ENCODE results near the gene HSPB6.

Gene HSPB6, protein sequence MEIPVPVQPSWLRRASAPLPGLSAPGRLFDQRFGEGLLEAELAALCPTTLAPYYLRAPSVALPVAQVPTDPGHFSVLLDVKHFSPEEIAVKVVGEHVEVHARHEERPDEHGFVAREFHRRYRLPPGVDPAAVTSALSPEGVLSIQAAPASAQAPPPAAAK

DNA sequence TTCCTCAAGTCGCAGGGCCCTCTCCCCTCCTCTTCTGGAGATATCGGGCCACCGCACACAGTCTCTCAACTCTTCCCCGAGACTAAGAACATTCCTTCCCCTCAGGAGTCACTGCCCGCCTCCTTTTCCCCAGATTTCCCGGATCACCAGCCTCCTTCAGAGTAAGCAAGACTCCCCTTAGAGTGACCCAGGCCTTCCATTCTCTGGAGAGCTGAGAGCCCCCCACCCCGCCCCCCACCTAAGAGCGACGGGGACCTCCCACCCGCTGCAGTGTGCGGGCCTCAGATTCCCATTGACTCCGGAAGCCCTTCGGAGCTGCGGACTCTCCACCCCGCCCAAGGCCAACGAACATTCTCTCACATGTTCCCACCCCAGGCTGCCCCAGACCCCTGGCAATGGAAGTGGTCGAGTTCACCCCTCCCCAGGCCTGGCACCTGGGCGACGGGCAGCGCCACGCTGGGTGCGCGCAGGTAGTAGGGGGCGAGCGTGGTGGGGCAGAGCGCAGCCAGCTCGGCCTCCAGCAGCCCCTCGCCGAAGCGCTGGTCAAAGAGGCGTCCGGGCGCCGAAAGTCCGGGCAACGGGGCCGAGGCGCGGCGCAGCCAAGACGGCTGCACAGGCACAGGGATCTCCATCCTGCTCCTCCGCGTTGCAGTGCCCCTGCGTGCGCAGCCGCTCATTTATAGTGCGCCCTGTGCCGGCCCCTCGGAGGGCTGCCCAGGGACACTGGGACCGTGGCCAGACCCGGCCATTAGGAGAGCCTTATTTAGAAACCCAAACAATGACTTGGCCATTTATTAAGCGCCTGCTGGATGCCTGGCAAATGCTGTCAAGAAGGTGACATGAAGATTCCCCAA is at the start of gene HSPB6:
Gene HSPB6 (minus strand): TSS at position 653 of the 854 bp plus-strand sequence. CDS start 21 bp downstream, at position 632.
- H3K27me3 ChIP-seq (ENCODE audit: low read depth, low read length) = no peaks in the 10 kb centered on the region
- peak within 1 kb of the TSS; percentile 81 for H3K4me2 ChIP-seq (ENCODE audit: low read length)
- peaks cover 13% of the 10 kb centered on the region for H3K4me1 ChIP-seq (ENCODE audit: low read length)
- TF ChIP-seq EZH2phosphoT487 (IDR thresholded peaks at IDR 0.05; ENCODE audit: low read depth) = no peak
- TF ChIP-seq, protein P1, sequence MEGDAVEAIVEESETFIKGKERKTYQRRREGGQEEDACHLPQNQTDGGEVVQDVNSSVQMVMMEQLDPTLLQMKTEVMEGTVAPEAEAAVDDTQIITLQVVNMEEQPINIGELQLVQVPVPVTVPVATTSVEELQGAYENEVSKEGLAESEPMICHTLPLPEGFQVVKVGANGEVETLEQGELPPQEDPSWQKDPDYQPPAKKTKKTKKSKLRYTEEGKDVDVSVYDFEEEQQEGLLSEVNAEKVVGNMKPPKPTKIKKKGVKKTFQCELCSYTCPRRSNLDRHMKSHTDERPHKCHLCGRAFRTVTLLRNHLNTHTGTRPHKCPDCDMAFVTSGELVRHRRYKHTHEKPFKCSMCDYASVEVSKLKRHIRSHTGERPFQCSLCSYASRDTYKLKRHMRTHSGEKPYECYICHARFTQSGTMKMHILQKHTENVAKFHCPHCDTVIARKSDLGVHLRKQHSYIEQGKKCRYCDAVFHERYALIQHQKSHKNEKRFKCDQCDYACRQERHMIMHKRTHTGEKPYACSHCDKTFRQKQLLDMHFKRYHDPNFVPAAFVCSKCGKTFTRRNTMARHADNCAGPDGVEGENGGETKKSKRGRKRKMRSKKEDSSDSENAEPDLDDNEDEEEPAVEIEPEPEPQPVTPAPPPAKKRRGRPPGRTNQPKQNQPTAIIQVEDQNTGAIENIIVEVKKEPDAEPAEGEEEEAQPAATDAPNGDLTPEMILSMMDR (IDR thresholded peaks at IDR 0.05; ENCODE audit: low read depth, low read length) = no peak
- peaks cover 3% of the 10 kb centered on the region for H4K20me1 ChIP-seq (ENCODE audit: insufficient read depth, low read length)
- H3K9ac ChIP-seq (ENCODE audit: low read length) = peak within 1 kb of the TSS; percentile 70
- peaks cover 18% of the 10 kb centered on the region for H3K79me2 ChIP-seq (ENCODE audit: low read length)
- peak within 1 kb of the TSS; percentile 79 for H3K4me3 ChIP-seq (ENCODE audit: low read length)
- H3K27ac ChIP-seq (ENCODE audit: low read length) = peak within 1 kb of the TSS; percentile 48
- H3K36me3 ChIP-seq (replicated peaks; ENCODE audit: low read depth, low read length) = peaks cover 12% of the 10 kb centered on the region
- no peak within 1 kb of the TSS for H2AFZ ChIP-seq (ENCODE audit: low read depth, low read length)
- no peaks in the 10 kb centered on the region for H3K9me3 ChIP-seq (ENCODE audit: insufficient read depth, low read length)

DNA sequence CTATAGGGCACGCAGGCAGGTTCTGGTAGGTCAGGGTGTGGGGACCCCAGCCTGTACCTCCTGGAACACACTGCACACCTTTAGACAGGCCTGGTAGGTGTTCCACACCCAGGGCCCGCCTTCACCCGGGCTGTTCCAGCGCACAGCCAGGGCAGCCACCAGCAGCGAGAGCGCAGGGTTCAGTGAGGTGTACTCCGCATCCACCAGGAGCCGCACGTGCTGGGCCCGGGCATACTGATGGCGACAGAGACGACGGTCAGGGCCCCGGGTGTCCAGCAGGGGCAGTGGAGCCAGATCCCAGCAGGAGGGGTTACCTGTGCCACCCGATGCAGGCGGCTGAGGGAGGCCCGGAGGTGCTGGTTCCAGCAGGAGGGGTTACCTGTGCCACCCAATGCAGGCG is 49.8 kb upstream of the HSPB6 start:
- Histone ChIP-seq H3K9ac (ENCODE audit: low read length) (no peak overlapping the region), H3K79me2 (ENCODE audit: low read length) (no peaks in the 10 kb centered on the region), H2AFZ (ENCODE audit: low read depth, low read length) (no peak overlapping the region), H3K27me3 (ENCODE audit: low read depth, low read length) (0 out of 2 replicates have a peak, but pooled peaks cover 4% of the 10 kb centered on the region), H4K20me1 (ENCODE audit: insufficient read depth, low read length) (no peaks in the 10 kb centered on the region), H3K4me2 (ENCODE audit: low read length) (no peak overlapping the region), H3K36me3 (replicated peaks; ENCODE audit: low read depth, low read length) (no peaks in the 10 kb centered on the region), H3K9me3 (ENCODE audit: insufficient read depth, low read length) (no peaks in the 10 kb centered on the region), H3K27ac (ENCODE audit: low read length) (no peak overlapping the region), H3K4me3 (ENCODE audit: low read length) (no peak overlapping the region), H3K4me1 (ENCODE audit: low read length) (no peaks in the 10 kb centered on the region)
- no peak for TF ChIP-seq EZH2phosphoT487 (IDR thresholded peaks at IDR 0.05; ENCODE audit: low read depth)
- TF ChIP-seq, protein P1 (IDR thresholded peaks at IDR 0.05; ENCODE audit: low read depth, low read length) = no peak

DNA sequence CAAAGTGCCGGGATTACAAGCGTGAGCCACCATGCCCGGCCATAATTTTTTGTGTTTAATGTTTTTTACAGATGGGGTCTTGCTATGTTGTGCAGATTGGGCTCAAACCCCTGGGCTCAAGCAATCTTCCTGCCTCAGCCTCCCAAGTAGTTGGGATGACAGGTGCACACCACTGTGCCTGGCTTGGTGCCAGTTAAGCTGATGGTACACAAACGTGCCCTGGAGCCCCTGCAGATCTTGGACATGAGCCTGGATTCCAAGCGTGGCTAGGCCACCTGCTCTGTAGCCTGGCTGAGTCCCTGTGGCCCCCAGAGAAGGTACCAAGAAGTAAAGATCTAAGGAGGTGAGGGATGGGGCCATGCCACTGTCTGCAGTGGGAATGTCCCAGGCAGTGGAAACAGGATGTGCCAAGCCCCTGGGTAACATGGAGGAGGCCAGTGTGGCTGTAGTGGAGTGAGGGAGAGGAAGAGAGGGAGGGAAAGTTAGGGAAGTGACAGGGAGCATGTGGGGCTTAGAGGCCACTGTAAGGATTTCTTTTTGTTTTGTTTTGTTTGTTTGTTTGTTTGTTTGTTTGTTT is 48.8 kb upstream of the HSPB6 start:
- Histone ChIP-seq H3K27me3 (ENCODE audit: low read depth, low read length) (0 out of 2 replicates have a peak, but pooled peaks cover 4% of the 10 kb centered on the region), H2AFZ (ENCODE audit: low read depth, low read length) (no peak overlapping the region), H3K27ac (ENCODE audit: low read length) (no peak overlapping the region), H3K4me1 (ENCODE audit: low read length) (no peaks in the 10 kb centered on the region), H3K9ac (ENCODE audit: low read length) (no peak overlapping the region), H3K4me2 (ENCODE audit: low read length) (no peak overlapping the region), H3K36me3 (replicated peaks; ENCODE audit: low read depth, low read length) (no peaks in the 10 kb centered on the region), H3K9me3 (ENCODE audit: insufficient read depth, low read length) (no peaks in the 10 kb centered on the region), H4K20me1 (ENCODE audit: insufficient read depth, low read length) (no peaks in the 10 kb centered on the region), H3K79me2 (ENCODE audit: low read length) (no peaks in the 10 kb centered on the region), H3K4me3 (ENCODE audit: low read length) (no peak overlapping the region)
- TF ChIP-seq, protein P1 (IDR thresholded peaks at IDR 0.05; ENCODE audit: low read depth, low read length) = no peak
- no peak for TF ChIP-seq EZH2phosphoT487 (IDR thresholded peaks at IDR 0.05; ENCODE audit: low read depth)

DNA sequence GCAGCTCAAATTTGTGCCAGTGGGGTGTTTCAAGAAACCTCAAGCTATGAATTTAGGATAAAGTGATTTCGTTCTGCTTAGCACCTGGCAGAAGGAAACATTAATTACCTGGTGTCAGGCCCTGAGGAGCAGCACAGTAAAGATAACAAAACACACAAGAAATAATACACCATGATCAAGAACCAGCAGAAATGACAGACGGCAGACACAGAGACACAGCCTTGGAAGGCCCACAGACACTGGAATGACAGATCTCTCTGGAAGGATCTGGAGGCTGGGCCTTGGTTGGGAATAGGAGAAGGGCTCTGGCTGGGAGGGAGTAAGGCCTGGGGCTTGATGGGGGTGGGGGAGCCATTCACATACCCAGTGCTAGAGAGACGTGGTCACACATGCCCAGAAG is 45.0 kb upstream of the HSPB6 start:
- H3K79me2 ChIP-seq (ENCODE audit: low read length) = no peaks in the 10 kb centered on the region
- no peaks in the 10 kb centered on the region for H3K36me3 ChIP-seq (replicated peaks; ENCODE audit: low read depth, low read length)
- no peaks in the 10 kb centered on the region for H4K20me1 ChIP-seq (ENCODE audit: insufficient read depth, low read length)
- no peaks in the 10 kb centered on the region for H3K4me1 ChIP-seq (ENCODE audit: low read length)
- H3K27ac ChIP-seq (ENCODE audit: low read length) = no peak overlapping the region
- no peak overlapping the region for H2AFZ ChIP-seq (ENCODE audit: low read depth, low read length)
- TF ChIP-seq EZH2phosphoT487 (IDR thresholded peaks at IDR 0.05; ENCODE audit: low read depth) = no peak
- TF ChIP-seq, protein P1 (IDR thresholded peaks at IDR 0.05; ENCODE audit: low read depth, low read length) = no peak
- H3K4me2 ChIP-seq (ENCODE audit: low read length) = no peak overlapping the region
- no peaks in the 10 kb centered on the region for H3K27me3 ChIP-seq (ENCODE audit: low read depth, low read length)
- no peaks in the 10 kb centered on the region for H3K9me3 ChIP-seq (ENCODE audit: insufficient read depth, low read length)
- no peak overlapping the region for H3K4me3 ChIP-seq (ENCODE audit: low read length)
- no peak overlapping the region for H3K9ac ChIP-seq (ENCODE audit: low read length)
